Fibroblast of lung (primary cell): ENCODE data around the gene CD244.

Experiments used
- CTCF ChIP-seq, 2 donors: IDR thresholded peaks in 1 of 2; conservative IDR thresholded peaks in 1 of 2; 1 replicate in 1 of 2; 2 replicates in 1 of 2; pipeline ENCODE4 v1.5.1; 2011 to 2012; ENCODE audit warnings: low read length in 2 of 2, control low read depth in 1 of 2, inconsistent platforms in 1 of 2, low read depth in 1 of 2, mild to moderate bottlenecking in 1 of 2
- EZH2 ChIP-seq: IDR thresholded peaks from 2 replicates; pipeline ENCODE4 v1.5.1; 2012; ENCODE audit warnings: low read length, control low read depth, mild to moderate bottlenecking; ENCODE audit errors: missing control alignments

- no peak for TF ChIP-seq CTCF (conservative IDR thresholded peaks at IDR 0.05 in 1 of 2, IDR thresholded peaks at IDR 0.05 in 1 of 2; ENCODE audit: low read depth in 1 of 2, low read length in 2 of 2)
- no peak for TF ChIP-seq EZH2
Measured at GRCh38 chr1:160853754-160854153, 8.9 kb downstream of the CD244 start.
